Measurements from ENCODE around the gene FAM118B.

The FAM118B gene

GRCh38 chr11:126211236-126212088, at the start of gene FAM118B, which contains the start of gene RPUSD4:
Gene FAM118B (plus strand): TSS chr11:126211782. CDS start chr11:126235002, 23,220 bp downstream.
Gene RPUSD4 (minus strand): TSS chr11:126211650. CDS start chr11:126211638, 12 bp downstream.
- TF ChIP-seq TAF1 (IDR thresholded peaks at IDR 0.05; ENCODE audit: low read depth) = peak; percentile 99
- no peak for TF ChIP-seq NFIC (IDR thresholded peaks at IDR 0.05)
- peak; percentile 44; the same call in 1 of the 2 replicates for TF ChIP-seq EGR1 (IDR thresholded peaks at IDR 0.05)
- TF ChIP-seq MAX (IDR thresholded peaks at IDR 0.05) = peak; percentile 95
- TF ChIP-seq TEAD4 (IDR thresholded peaks at IDR 0.05) = no peak
- no peak for TF ChIP-seq ZBTB7A (IDR thresholded peaks at IDR 0.05; ENCODE audit: low read depth)
- TF ChIP-seq TCF12 (IDR thresholded peaks at IDR 0.05; ENCODE audit: low read depth) = peak; percentile 24; the same call in 1 of the 2 replicates
- peak; percentile 99 for TF ChIP-seq YY1 (IDR thresholded peaks at IDR 0.05; ENCODE audit: low read depth)
- TF ChIP-seq USF1 (IDR thresholded peaks at IDR 0.05) = peak; percentile 100

- TF ChIP-seq RAD21 (IDR thresholded peaks at IDR 0.05; ENCODE audit: low read depth) = no peak
- no peak for TF ChIP-seq YY1 (IDR thresholded peaks at IDR 0.05; ENCODE audit: low read depth)
- no peak for TF ChIP-seq EP300 (IDR thresholded peaks at IDR 0.05; ENCODE audit: borderline replicate concordance)
- no peak for TF ChIP-seq TEAD4 (IDR thresholded peaks at IDR 0.05)
- TF ChIP-seq USF1 (IDR thresholded peaks at IDR 0.05) = no peak
- TF ChIP-seq TCF12 (IDR thresholded peaks at IDR 0.05; ENCODE audit: low read depth) = no peak
- no peak for TF ChIP-seq CEBPB (IDR thresholded peaks at IDR 0.05)
- TF ChIP-seq MAX (IDR thresholded peaks at IDR 0.05) = no peak
- TF ChIP-seq TAF1 (IDR thresholded peaks at IDR 0.05; ENCODE audit: low read depth) = no peak
- TF ChIP-seq EGR1 (IDR thresholded peaks at IDR 0.05) = no peak
These were observed 49.1 kb upstream of the FAM118B start for GRCh38 chr11:126162306-126163030.

GRCh38 chr11:126163074-126163700, 48.4 kb upstream of the FAM118B start:
- TF ChIP-seq MAX (IDR thresholded peaks at IDR 0.05) = no peak
- TF ChIP-seq TAF1 (IDR thresholded peaks at IDR 0.05; ENCODE audit: low read depth) = no peak
- TF ChIP-seq USF1 (IDR thresholded peaks at IDR 0.05) = peak; percentile 41; the same call in 1 of the 2 replicates
- TF ChIP-seq CREB1 (IDR thresholded peaks at IDR 0.05; ENCODE audit: low read depth) = no peak

- TF ChIP-seq REST (IDR thresholded peaks at IDR 0.05; ENCODE audit: low read depth) = no peak
- no peak for TF ChIP-seq MAX (IDR thresholded peaks at IDR 0.05)
- TF ChIP-seq USF1 (IDR thresholded peaks at IDR 0.05) = no peak
- TF ChIP-seq RAD21 (IDR thresholded peaks at IDR 0.05; ENCODE audit: low read depth) = no peak
- TF ChIP-seq NFIC (IDR thresholded peaks at IDR 0.05) = no peak
These were observed 47.8 kb upstream of the FAM118B start for GRCh38 chr11:126163779-126164178.

GRCh38 chr11:126164781-126165180, 46.8 kb upstream of the FAM118B start:
- TF ChIP-seq NFIC (IDR thresholded peaks at IDR 0.05) = no peak

GRCh38 chr11:126165311-126165720, 46.3 kb upstream of the FAM118B start:
- TF ChIP-seq CREB1 (IDR thresholded peaks at IDR 0.05; ENCODE audit: low read depth) (no peak), YY1 (IDR thresholded peaks at IDR 0.05; ENCODE audit: low read depth) (no peak), EP300 (IDR thresholded peaks at IDR 0.05; ENCODE audit: borderline replicate concordance) (no peak), TAF1 (IDR thresholded peaks at IDR 0.05; ENCODE audit: low read depth) (no peak), CEBPB (IDR thresholded peaks at IDR 0.05) (no peak), RAD21 (IDR thresholded peaks at IDR 0.05; ENCODE audit: low read depth) (no peak), FOXM1 (IDR thresholded peaks at IDR 0.05; ENCODE audit: borderline replicate concordance, low read depth) (no peak), EGR1 (IDR thresholded peaks at IDR 0.05) (no peak), NFIC (IDR thresholded peaks at IDR 0.05) (no peak), MAX (IDR thresholded peaks at IDR 0.05) (no peak)
